HL-60 (cell line): ENCODE results near the gene WNT3.

Experiments used
- CTCF ChIP-seq: IDR thresholded peaks from one replicate; pipeline ENCODE4 v1.5.1; 2011; ENCODE audit warnings: low read length, control low read depth, inconsistent platforms; ENCODE audit not compliant: insufficient read depth
- GABPA ChIP-seq: IDR thresholded peaks from 2 replicates; pipeline ENCODE4 v1.6.1; 2012; ENCODE audit warnings: low read depth
- REST ChIP-seq: IDR thresholded peaks from 2 replicates; pipeline ENCODE4 v1.6.1; 2012; ENCODE audit warnings: low read depth; ENCODE audit not compliant: insufficient replicate concordance
- SPI1 ChIP-seq: IDR thresholded peaks from 2 replicates; pipeline ENCODE4 v1.6.1; 2012; ENCODE audit warnings: low read depth, mild to moderate bottlenecking, borderline replicate concordance

- TF ChIP-seq CTCF (no peak), GABPA (no peak), REST (no peak), SPI1 (no peak)
Observed at GRCh38 chr17:46841561-46842379, 23.3 kb upstream of the WNT3 start.
